ENCODE measurements around the gene IL1RAPL2.

IL1RAPL2 gene

GRCh38 chrX:105488716-105489115 lies 922.7 kb downstream of the IL1RAPL2 start:
- no peaks in the 10 kb centered on the region for H3K9me3 ChIP-seq (ENCODE audit: control insufficient read depth, insufficient read depth, low read length)
- no peak overlapping the region for H3K9ac ChIP-seq (ENCODE audit: low read depth, low read length)
- no peaks in the 10 kb centered on the region for H3K4me1 ChIP-seq (ENCODE audit: insufficient read depth, low read length)
- H3K36me3 ChIP-seq (ENCODE audit: insufficient read depth, low read length) = no peaks in the 10 kb centered on the region

- H3K36me3 ChIP-seq (ENCODE audit: insufficient read depth, low read length) = no peaks in the 10 kb centered on the region
- H3K9ac ChIP-seq (ENCODE audit: low read depth, low read length) = no peak overlapping the region
- H3K9me3 ChIP-seq (ENCODE audit: control insufficient read depth, insufficient read depth, low read length) = no peaks in the 10 kb centered on the region
- peaks cover 20% of the 10 kb centered on the region for H3K4me1 ChIP-seq (ENCODE audit: insufficient read depth, low read length)
Observed at GRCh38 chrX:105495376-105495775, 929.4 kb downstream of the IL1RAPL2 start.

GRCh38 chrX:105502336-105502735 lies 936.3 kb downstream of the IL1RAPL2 start:
- H3K9me3 ChIP-seq (ENCODE audit: control insufficient read depth, insufficient read depth, low read length) = no peaks in the 10 kb centered on the region
- H3K36me3 ChIP-seq (ENCODE audit: insufficient read depth, low read length) = no peaks in the 10 kb centered on the region
- H3K4me1 ChIP-seq (ENCODE audit: insufficient read depth, low read length) = no peaks in the 10 kb centered on the region
- H3K9ac ChIP-seq (ENCODE audit: low read depth, low read length) = no peak overlapping the region

GRCh38 chrX:105515561-105515960 lies 949.6 kb downstream of the IL1RAPL2 start:
- Histone ChIP-seq H3K36me3 (ENCODE audit: insufficient read depth, low read length) (no peaks in the 10 kb centered on the region), H3K9me3 (ENCODE audit: control insufficient read depth, insufficient read depth, low read length) (no peaks in the 10 kb centered on the region), H3K9ac (ENCODE audit: low read depth, low read length) (no peak overlapping the region), H3K4me1 (ENCODE audit: insufficient read depth, low read length) (no peaks in the 10 kb centered on the region)

GRCh38 chrX:105526431-105526830 lies 960.4 kb downstream of the IL1RAPL2 start:
- Histone ChIP-seq H3K9ac (ENCODE audit: low read depth, low read length) (no peak overlapping the region), H3K4me1 (ENCODE audit: insufficient read depth, low read length) (peaks cover 6% of the 10 kb centered on the region; the same call in 1 of the 2 replicates), H3K9me3 (ENCODE audit: control insufficient read depth, insufficient read depth, low read length) (no peaks in the 10 kb centered on the region), H3K36me3 (ENCODE audit: insufficient read depth, low read length) (no peaks in the 10 kb centered on the region)

- Histone ChIP-seq H3K9ac (ENCODE audit: low read depth, low read length) (no peak overlapping the region), H3K36me3 (ENCODE audit: insufficient read depth, low read length) (no peaks in the 10 kb centered on the region), H3K4me1 (ENCODE audit: insufficient read depth, low read length) (peaks cover 6% of the 10 kb centered on the region; the same call in 1 of the 2 replicates), H3K9me3 (ENCODE audit: control insufficient read depth, insufficient read depth, low read length) (no peaks in the 10 kb centered on the region)
Observed at GRCh38 chrX:105527759-105528158, 961.8 kb downstream of the IL1RAPL2 start.

- H3K9me3 ChIP-seq (ENCODE audit: control insufficient read depth, insufficient read depth, low read length) = no peaks in the 10 kb centered on the region
- H3K4me1 ChIP-seq (ENCODE audit: insufficient read depth, low read length) = no peaks in the 10 kb centered on the region
- H3K36me3 ChIP-seq (ENCODE audit: insufficient read depth, low read length) = no peaks in the 10 kb centered on the region
- H3K9ac ChIP-seq (ENCODE audit: low read depth, low read length) = no peak overlapping the region
Observed at GRCh38 chrX:105533951-105534350, 968.0 kb downstream of the IL1RAPL2 start.

- Histone ChIP-seq H3K36me3 (ENCODE audit: insufficient read depth, low read length) (no peaks in the 10 kb centered on the region), H3K9ac (ENCODE audit: low read depth, low read length) (no peak overlapping the region), H3K4me1 (ENCODE audit: insufficient read depth, low read length) (peaks cover 27% of the 10 kb centered on the region), H3K9me3 (ENCODE audit: control insufficient read depth, insufficient read depth, low read length) (no peaks in the 10 kb centered on the region)
Observed at GRCh38 chrX:105543283-105543682, 977.3 kb downstream of the IL1RAPL2 start.

- Histone ChIP-seq H3K36me3 (ENCODE audit: insufficient read depth, low read length) (no peaks in the 10 kb centered on the region), H3K9ac (ENCODE audit: low read depth, low read length) (no peak overlapping the region), H3K9me3 (ENCODE audit: control insufficient read depth, insufficient read depth, low read length) (no peaks in the 10 kb centered on the region), H3K4me1 (ENCODE audit: insufficient read depth, low read length) (peaks cover 19% of the 10 kb centered on the region; the same call in 1 of the 2 replicates)
Observed at GRCh38 chrX:105550043-105550663, 984.2 kb downstream of the IL1RAPL2 start.

GRCh38 chrX:105552395-105552794 lies 986.4 kb downstream of the IL1RAPL2 start:
- Histone ChIP-seq H3K9ac (ENCODE audit: low read depth, low read length) (no peak overlapping the region), H3K9me3 (ENCODE audit: control insufficient read depth, insufficient read depth, low read length) (no peaks in the 10 kb centered on the region), H3K36me3 (ENCODE audit: insufficient read depth, low read length) (no peaks in the 10 kb centered on the region), H3K4me1 (ENCODE audit: insufficient read depth, low read length) (peaks cover 13% of the 10 kb centered on the region; the same call in 1 of the 2 replicates)

- Histone ChIP-seq H3K4me1 (ENCODE audit: insufficient read depth, low read length) (peaks cover 13% of the 10 kb centered on the region; the same call in 1 of the 2 replicates), H3K36me3 (ENCODE audit: insufficient read depth, low read length) (no peaks in the 10 kb centered on the region), H3K9me3 (ENCODE audit: control insufficient read depth, insufficient read depth, low read length) (no peaks in the 10 kb centered on the region), H3K9ac (ENCODE audit: low read depth, low read length) (no peak overlapping the region)
Observed at GRCh38 chrX:105553118-105553517, 987.1 kb downstream of the IL1RAPL2 start.

GRCh38 chrX:105564501-105564900 lies 998.5 kb downstream of the IL1RAPL2 start:
- H3K9ac ChIP-seq (ENCODE audit: low read depth, low read length) = no peak overlapping the region
- no peaks in the 10 kb centered on the region; the same call in 1 of the 2 replicates for H3K9me3 ChIP-seq (ENCODE audit: control insufficient read depth, insufficient read depth, low read length)
- no peaks in the 10 kb centered on the region for H3K36me3 ChIP-seq (ENCODE audit: insufficient read depth, low read length)
- H3K4me1 ChIP-seq (ENCODE audit: insufficient read depth, low read length) = peaks cover 13% of the 10 kb centered on the region; the same call in 1 of the 2 replicates

GRCh38 chrX:105565856-105566255 lies 999.9 kb downstream of the IL1RAPL2 start:
- H3K36me3 ChIP-seq (ENCODE audit: insufficient read depth, low read length) = no peaks in the 10 kb centered on the region
- H3K9me3 ChIP-seq (ENCODE audit: control insufficient read depth, insufficient read depth, low read length) = no peaks in the 10 kb centered on the region
- H3K4me1 ChIP-seq (ENCODE audit: insufficient read depth, low read length) = peaks cover 13% of the 10 kb centered on the region; the same call in 1 of the 2 replicates
- H3K9ac ChIP-seq (ENCODE audit: low read depth, low read length) = no peak overlapping the region

GRCh38 chrX:105567082-105567481 lies 1001.1 kb downstream of the IL1RAPL2 start:
- Histone ChIP-seq H3K36me3 (ENCODE audit: insufficient read depth, low read length) (no peaks in the 10 kb centered on the region), H3K9me3 (ENCODE audit: control insufficient read depth, insufficient read depth, low read length) (no peaks in the 10 kb centered on the region), H3K4me1 (ENCODE audit: insufficient read depth, low read length) (peaks cover 13% of the 10 kb centered on the region; the same call in 1 of the 2 replicates), H3K9ac (ENCODE audit: low read depth, low read length) (no peak overlapping the region)

GRCh38 chrX:105608745-105609144 lies 1042.7 kb downstream of the IL1RAPL2 start:
- H3K36me3 ChIP-seq (ENCODE audit: insufficient read depth, low read length) = no peaks in the 10 kb centered on the region
- H3K9me3 ChIP-seq (ENCODE audit: control insufficient read depth, insufficient read depth, low read length) = no peaks in the 10 kb centered on the region
- no peak overlapping the region for H3K9ac ChIP-seq (ENCODE audit: low read depth, low read length)
- no peaks in the 10 kb centered on the region; the same call in 1 of the 2 replicates for H3K4me1 ChIP-seq (ENCODE audit: insufficient read depth, low read length)

All from ES-I3 (cell line).